ENCODE data around the gene DCBLD1. TPM values are rescaled to one million over a fixed set of nuclear protein-coding genes. Genes with fewer than 3 reads are reported as not detected.
A peak's percentile ranks its signal among the peaks of the same experiment; 100 is the strongest.

DCBLD1 gene
- total and polyA plus RNA-seq, 2 of the 4 experiments (the other 2 are of a cell fraction): 21.1 to 27.8 TPM

DNA sequence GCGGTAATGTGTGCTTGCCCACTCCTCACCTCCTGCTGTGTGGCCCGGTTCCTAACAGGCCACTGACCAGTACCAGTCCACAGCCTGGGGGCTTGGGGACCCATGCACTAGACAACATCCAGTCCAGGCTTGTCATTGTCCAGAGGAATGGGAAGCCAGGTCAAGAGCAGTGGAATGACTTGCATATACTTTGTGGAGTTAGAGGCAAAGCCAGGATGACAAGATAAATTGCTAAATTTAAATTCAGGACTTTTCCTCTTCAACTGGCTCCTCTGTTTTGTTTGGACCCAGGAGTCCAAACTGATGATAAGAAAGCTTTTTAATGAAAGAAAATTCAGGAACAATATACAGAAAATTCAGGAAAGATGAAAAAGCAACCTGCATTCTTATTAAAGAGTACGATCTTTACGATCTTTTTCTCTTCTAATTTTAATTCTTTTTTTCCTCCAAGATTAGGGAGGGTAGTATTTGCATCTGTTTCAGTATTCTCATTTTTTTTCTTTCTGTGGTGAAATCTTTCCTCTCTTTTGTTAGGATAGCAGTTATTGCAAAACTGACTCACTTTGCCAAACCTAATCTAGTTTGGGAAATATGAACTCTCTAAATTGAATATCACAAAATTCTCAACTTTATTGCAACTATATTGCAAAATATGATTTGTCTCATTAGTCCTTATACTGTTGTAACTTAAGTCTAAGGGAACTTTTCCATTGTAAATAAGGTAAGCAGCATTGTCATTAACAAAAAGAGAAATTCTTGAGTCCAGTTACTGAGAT lies 48.2 kb downstream of the DCBLD1 start:
- Histone ChIP-seq H3K9ac (ENCODE audit: low read depth, low read length) (no peak overlapping the region), H2BK15ac (ENCODE audit: low read depth, low read length) (no peak overlapping the region), H3K56ac (ENCODE audit: extremely low read depth, insufficient read depth, low read length) (no peak overlapping the region), H3K4me3 (ENCODE audit: insufficient read depth, low read depth, low read length) (no peak overlapping the region), H3K9me3 (ENCODE audit: control insufficient read depth, insufficient read depth, low read length) (no peaks in the 10 kb centered on the region), H4K91ac (ENCODE audit: insufficient read depth, low read depth, low read length) (no peak overlapping the region), H2BK120ac (ENCODE audit: low read depth, low read length) (no peak overlapping the region), H3K9me1 (ENCODE audit: insufficient read depth, low read length) (peaks cover 10% of the 10 kb centered on the region; the same call in 1 of the 2 replicates), H4K8ac (ENCODE audit: low read depth in 2 of 2, low read length in 2 of 2) (no peak overlapping the region), H3K4me2 (ENCODE audit: low read depth, low read length) (no peak overlapping the region), H2AK5ac (ENCODE audit: low read depth, low read length) (no peak overlapping the region), H3K79me1 (ENCODE audit: low read depth in 1 of 2, low read length in 2 of 2) (peaks cover 16 to 35% of the 10 kb centered on the region in 2 experiments), H2BK20ac (ENCODE audit: low read depth, low read length) (no peak overlapping the region), H3K4me1 (ENCODE audit: control insufficient read depth, insufficient read depth, low read length) (peaks cover 7% of the 10 kb centered on the region), H2AK9ac (replicated peaks; ENCODE audit: low read depth, low read length, poor library complexity) (no peak overlapping the region), H3K36me3 (ENCODE audit: control insufficient read depth, insufficient read depth, low read length) (peaks cover 12% of the 10 kb centered on the region), H4K20me1 (ENCODE audit: insufficient read depth, low read length) (no peaks in the 10 kb centered on the region), H2BK5ac (ENCODE audit: low read depth, low read length, poor library complexity, severe bottlenecking) (no peak overlapping the region), H3K27me3 (ENCODE audit: control insufficient read depth, insufficient read depth, low read length) (no peaks in the 10 kb centered on the region), H3K18ac (ENCODE audit: low read depth, low read length) (no peak overlapping the region), H3K27ac (ENCODE audit: insufficient read depth, low read length) (peak overlapping the region; percentile 55; the same call in 1 of the 2 replicates), H4K5ac (ENCODE audit: low read depth, low read length) (peak overlapping the region; percentile 49; the same call in 1 of the 2 replicates), H3K14ac (replicated peaks; ENCODE audit: low read depth, low read length) (no peak overlapping the region), H3K23ac (ENCODE audit: low read depth, low read length) (no peak overlapping the region), H2AFZ (replicated peaks; ENCODE audit: low read length, poor library complexity) (no peak overlapping the region), H3K4ac (ENCODE audit: low read depth, low read length) (no peak overlapping the region)
- in situ Hi-C loops (cut with MboI; ENCODE audit: low sequenced_read_pairs) (no loop called here), intact Hi-C loops (cut with micrococcal nuclease) (no loop called here), dilution Hi-C loops (cut with HindIII; ENCODE audit: low sequenced_read_pairs, unreplicated experiment) (no loop called here)
- WGBS, 2 experiments (ENCODE audit: extremely low coverage in 2 of 2, insufficient read length in 1 of 2): no CpG with 5 or more reads among the region's 4 CpGs
- CTCF ChIA-PET: no interaction called here
- DNase-seq (no peak), ATAC-seq (ENCODE audit: low read depth) (peak; percentile 42)
- BruUV-seq (replicated peaks): no TSS peak
- no peak for TF ChIP-seq FOS (IDR thresholded peaks at IDR 0.05; ENCODE audit: low read depth, low read length)
- TF ChIP-seq CEBPB (IDR thresholded peaks at IDR 0.05; ENCODE audit: low read depth, low read length): peak; percentile 67
- POLR2A ChIA-PET (ENCODE audit: unreplicated experiment): no interaction called here
